IPS DF 19.7 (cell line): ENCODE results near the gene SYNPO2L.
"Not testable (repeated sequence)": the region's sequence is repeated elsewhere in the genome, so short reads cannot be mapped to it uniquely, and the experiment has no call there.

ENCODE experiments used
- DNase-seq: peaks from one replicate; pipeline ENCODE4 v3.0.0-alpha.2; 2013; ENCODE audit warnings: low read depth, low spot score

Gene SYNPO2L

DNA sequence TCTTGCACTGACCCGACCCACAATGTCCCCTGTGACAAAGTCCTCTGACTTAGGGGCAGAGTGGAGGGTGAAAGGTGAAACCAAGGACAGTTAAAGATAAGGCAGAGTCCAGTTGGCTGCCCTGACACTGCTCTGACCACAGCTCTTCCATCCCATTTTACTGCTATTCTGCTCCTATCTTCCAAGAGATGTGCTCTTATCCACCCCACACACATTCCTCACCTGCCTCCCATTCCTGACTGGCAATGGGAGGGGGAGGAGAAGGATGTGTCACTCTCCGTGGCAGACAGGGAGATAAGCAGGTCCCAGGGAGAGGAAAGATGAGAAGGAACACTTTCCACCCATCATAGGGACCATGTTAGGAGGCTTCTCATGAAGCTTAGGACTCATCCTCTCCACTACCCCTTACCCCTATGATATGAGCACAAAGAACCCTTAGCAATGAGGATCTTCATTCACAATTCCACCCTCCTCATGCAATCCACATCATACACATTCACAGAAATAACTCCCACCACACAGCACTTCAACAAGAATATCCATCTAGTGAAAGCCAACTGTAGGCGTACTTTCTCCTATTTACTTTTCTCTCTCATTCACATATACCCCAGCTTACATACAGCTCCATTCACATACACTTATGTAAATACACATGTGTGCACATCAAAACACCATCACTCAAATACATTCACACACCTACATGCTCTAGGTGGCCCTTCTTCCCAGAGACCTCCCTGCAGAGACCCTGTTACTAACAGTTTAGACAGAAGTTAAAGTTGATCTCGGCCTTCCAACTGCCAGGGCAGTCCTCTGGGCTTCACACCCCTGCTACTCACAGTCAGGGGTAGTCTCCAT, 6.6 kb downstream of the SYNPO2L start:
- DNase-seq, result no peak

DNA sequence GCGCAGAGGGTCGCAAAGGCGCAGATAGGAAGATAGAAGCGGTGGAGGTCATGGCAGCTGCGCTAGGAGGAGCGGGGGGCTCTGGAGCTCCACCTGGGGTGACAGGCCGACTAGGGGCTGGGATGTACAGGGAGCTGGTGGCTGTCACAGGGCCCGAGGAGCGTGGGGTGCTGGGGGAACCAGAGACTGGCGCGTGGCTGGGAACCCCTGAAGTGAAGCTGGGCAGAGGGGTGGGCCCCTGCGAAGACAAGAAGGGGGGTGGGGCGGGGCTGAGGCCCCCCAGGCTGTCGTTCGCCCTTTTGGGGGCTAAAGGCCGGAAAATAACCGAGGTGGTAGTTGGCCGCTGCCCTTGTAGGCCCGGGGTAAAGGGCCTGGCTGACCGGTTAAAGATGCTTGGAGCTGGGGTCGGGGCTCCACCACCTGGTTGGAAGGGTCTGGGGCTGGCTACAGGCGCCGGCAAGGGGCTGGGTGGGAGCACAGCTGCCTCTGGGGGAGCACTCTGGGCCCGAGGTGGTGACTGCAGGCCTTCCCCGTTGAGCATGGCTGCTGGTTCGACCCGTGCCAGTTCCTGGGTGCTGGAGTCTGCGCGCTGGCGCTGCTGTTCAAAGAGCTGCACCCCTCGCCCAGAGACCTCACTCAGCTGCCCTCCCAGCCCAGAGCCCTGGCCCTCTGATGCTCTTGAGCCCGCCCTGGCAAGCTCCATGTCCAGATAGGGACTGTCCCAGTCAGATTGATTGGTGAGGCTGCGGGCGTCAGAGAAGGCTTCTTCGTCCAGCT, 7.8 kb downstream of the SYNPO2L start:
- no peak for DNase-seq

- peak; percentile 56 for DNase-seq
Observed at GRCh38 chr10:73647211-73647874, 8.5 kb downstream of the SYNPO2L start.

GRCh38 chr10:73646598-73647041, 9.2 kb downstream of the SYNPO2L start:
- DNase-seq, result no peak

- DNase-seq, result no peak
Observed at GRCh38 chr10:73645251-73645650, 10.6 kb downstream of the SYNPO2L start.

- no peak for DNase-seq
Observed at GRCh38 chr10:73644767-73645166, 11.1 kb downstream of the SYNPO2L start.

GRCh38 chr10:73644015-73644743, 11.7 kb downstream of the SYNPO2L start:
- DNase-seq, result peak; percentile 30

GRCh38 chr10:73643362-73643761, 12.5 kb downstream of the SYNPO2L start:
- DNase-seq, result no peak

- no peak for DNase-seq
Observed at GRCh38 chr10:73641328-73642060, 14.3 kb downstream of the SYNPO2L start, which contains the start of gene MYOZ1. Gene MYOZ1 (minus strand): TSS chr10:73641474. CDS start chr10:73640017, 1,457 bp downstream.

- no peak for DNase-seq
Observed at GRCh38 chr10:73639286-73639685, 16.5 kb downstream of the SYNPO2L start.

DNA sequence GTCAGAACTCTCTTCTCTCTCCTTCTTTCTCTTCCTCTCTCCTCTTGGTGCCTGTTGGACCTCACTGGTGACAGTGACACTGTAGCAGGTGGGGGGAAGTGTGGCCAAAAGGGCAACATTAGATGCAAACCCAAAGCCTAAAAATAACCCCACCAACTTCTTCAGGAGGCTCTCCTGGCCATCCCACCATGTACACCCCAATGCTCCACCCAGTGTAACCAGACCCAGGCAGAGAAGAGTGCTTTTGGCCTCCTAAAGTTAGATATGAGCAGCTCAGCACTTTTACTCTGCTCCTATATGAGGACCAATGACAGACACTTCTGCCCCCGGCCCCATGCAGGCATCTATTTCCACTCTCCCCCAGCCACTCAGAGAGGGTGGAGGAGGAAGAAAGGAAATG, 20.0 kb downstream of the SYNPO2L start:
- DNase-seq, result no peak

- DNase-seq, result no peak
Observed at GRCh38 chr10:73634421-73634820, 21.4 kb downstream of the SYNPO2L start.

GRCh38 chr10:73629165-73629564, 26.7 kb downstream of the SYNPO2L start:
- no peak for DNase-seq

DNA sequence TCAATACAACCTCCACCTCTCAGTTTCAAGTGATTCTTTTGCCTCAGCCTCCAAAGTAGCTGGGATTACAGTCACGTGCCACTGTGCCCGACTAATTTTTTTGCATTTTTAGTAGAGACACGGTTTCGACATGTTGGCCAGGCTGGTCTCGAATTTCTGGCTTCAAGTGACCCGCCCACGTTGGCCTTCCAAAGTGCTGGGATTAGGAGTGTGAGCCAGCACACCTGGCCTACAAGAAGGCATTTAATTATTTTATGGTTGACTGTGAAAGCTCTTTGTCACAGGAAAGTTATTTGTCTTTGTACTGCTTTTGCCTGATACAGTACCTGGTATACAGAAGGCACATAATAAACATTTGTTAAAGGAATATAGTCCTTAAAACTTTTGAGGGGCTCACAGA, 27.4 kb downstream of the SYNPO2L start:
- DNase-seq, result no peak

DNA sequence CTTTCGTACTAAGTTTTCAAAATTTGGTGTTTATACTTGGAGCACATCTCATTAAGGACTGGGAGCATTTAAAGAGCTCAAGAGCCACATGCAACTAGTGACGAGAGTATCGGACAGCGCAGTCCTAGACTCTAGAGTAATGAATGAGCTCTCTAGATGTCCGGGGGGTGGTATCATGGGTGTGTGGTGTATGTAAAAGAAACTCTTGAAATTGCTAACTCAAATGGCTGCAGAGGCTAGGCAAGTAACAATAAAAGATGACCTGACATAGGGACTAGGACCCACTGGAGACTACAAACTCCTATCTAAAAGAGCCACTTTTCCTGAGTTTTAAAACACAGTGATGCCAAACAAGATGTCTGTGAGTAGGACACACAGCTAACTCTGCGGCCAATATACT, 28.5 kb downstream of the SYNPO2L start:
- DNase-seq, result no peak

GRCh38 chr10:73625884-73626752, 29.7 kb downstream of the SYNPO2L start:
- DNase-seq, result peak; percentile 95

GRCh38 chr10:73625004-73625883, 30.6 kb downstream of the SYNPO2L start:
- DNase-seq, result peak; percentile 28

DNA sequence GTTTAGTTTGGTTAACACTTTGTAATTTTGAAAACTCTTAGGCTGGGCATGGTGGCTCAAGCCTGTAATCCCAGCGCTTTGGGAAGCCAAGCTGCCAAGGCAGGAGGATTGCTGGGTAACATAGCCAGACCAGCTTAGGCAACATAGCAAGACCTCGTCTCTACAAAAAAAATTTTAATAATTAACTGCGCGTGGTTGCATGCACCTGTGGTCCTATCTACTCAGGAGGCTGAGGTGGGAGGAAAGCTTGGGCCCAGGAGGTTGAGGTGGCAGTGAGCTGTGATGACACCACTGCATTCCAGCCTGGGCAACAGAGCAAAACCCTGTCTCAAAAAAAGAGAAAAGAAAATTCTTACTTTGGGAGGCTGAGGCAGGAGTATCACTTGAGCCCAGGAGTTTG, 32.8 kb downstream of the SYNPO2L start:
- no peak for DNase-seq

DNA sequence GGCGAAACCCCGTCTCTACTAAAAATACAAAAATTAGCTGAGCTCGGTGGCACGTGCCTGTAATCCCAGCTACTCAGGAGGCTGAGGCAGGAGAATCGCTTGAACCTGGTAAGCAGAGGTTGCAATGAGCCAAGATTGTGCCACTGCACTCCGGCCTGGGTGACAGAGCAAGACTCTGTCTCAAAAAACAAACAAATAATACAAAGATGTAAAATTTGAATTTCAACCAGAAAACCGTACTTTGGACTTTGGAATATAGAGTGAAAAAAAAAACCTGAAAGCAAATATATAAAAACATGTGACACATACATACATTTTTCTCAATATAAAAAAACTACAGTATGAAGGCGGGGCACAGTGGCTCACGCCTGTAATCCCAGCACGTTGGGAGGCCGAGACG, 34.9 kb downstream of the SYNPO2L start:
- DNase-seq, result not testable (repeated sequence)
